ENCODE results near the gene SLC47A2. TPM values are rescaled to one million over a fixed set of nuclear protein-coding genes. Genes with fewer than 3 reads are reported as not detected.

The SLC47A2 gene
- polyA plus RNA-seq, 1 donor from 2014 or later = not detected

- Histone ChIP-seq H3K27me3 (ENCODE audit: insufficient read depth, low read depth, low read length) (no peaks in the 10 kb centered on the region), H3K9ac (ENCODE audit: low read length) (no peak overlapping the region), H2AFZ (ENCODE audit: low read depth, low read length) (no peak overlapping the region), H3F3A (ENCODE audit: insufficient read depth, low read length, poor library complexity, severe bottlenecking) (no peaks in the 10 kb centered on the region), H3K27ac (ENCODE audit: low read length) (no peak overlapping the region), H3K36me3 (ENCODE audit: insufficient read depth, low read length) (no peaks in the 10 kb centered on the region), H3K9me3 (ENCODE audit: low read length) (no peaks in the 10 kb centered on the region), H3K79me2 (replicated peaks; ENCODE audit: insufficient read depth, low read length) (no peaks in the 10 kb centered on the region), H3K9me2 (ENCODE audit: insufficient read depth, low read length) (no peaks in the 10 kb centered on the region), H4K20me1 (ENCODE audit: insufficient read depth) (no peaks in the 10 kb centered on the region), H3K4me3 (ENCODE audit: low read length) (no peak overlapping the region), H3K4me2 (ENCODE audit: low read length) (no peak overlapping the region)
- TF ChIP-seq, protein P1, sequence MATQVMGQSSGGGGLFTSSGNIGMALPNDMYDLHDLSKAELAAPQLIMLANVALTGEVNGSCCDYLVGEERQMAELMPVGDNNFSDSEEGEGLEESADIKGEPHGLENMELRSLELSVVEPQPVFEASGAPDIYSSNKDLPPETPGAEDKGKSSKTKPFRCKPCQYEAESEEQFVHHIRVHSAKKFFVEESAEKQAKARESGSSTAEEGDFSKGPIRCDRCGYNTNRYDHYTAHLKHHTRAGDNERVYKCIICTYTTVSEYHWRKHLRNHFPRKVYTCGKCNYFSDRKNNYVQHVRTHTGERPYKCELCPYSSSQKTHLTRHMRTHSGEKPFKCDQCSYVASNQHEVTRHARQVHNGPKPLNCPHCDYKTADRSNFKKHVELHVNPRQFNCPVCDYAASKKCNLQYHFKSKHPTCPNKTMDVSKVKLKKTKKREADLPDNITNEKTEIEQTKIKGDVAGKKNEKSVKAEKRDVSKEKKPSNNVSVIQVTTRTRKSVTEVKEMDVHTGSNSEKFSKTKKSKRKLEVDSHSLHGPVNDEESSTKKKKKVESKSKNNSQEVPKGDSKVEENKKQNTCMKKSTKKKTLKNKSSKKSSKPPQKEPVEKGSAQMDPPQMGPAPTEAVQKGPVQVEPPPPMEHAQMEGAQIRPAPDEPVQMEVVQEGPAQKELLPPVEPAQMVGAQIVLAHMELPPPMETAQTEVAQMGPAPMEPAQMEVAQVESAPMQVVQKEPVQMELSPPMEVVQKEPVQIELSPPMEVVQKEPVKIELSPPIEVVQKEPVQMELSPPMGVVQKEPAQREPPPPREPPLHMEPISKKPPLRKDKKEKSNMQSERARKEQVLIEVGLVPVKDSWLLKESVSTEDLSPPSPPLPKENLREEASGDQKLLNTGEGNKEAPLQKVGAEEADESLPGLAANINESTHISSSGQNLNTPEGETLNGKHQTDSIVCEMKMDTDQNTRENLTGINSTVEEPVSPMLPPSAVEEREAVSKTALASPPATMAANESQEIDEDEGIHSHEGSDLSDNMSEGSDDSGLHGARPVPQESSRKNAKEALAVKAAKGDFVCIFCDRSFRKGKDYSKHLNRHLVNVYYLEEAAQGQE (IDR thresholded peaks at IDR 0.05; ENCODE audit: borderline replicate concordance) = no peak
- TF ChIP-seq EP300 (conservative IDR thresholded peaks at IDR 0.05; ENCODE audit: poor library complexity, severe bottlenecking) (no peak), MXI1 (conservative IDR thresholded peaks at IDR 0.05; ENCODE audit: poor library complexity, severe bottlenecking) (no peak), POLR2AphosphoS5 (IDR thresholded peaks at IDR 0.05) (no peak), SMC3 (conservative IDR thresholded peaks at IDR 0.05; ENCODE audit: poor library complexity) (no peak), RAD21 (conservative IDR thresholded peaks at IDR 0.05) (no peak), TAF1 (IDR thresholded peaks at IDR 0.05; ENCODE audit: low read depth) (no peak), EZH2 (IDR thresholded peaks at IDR 0.05; ENCODE audit: borderline replicate concordance, insufficient read depth, low read length, poor library complexity, severe bottlenecking) (no peak)
- TF ChIP-seq, protein P2, sequence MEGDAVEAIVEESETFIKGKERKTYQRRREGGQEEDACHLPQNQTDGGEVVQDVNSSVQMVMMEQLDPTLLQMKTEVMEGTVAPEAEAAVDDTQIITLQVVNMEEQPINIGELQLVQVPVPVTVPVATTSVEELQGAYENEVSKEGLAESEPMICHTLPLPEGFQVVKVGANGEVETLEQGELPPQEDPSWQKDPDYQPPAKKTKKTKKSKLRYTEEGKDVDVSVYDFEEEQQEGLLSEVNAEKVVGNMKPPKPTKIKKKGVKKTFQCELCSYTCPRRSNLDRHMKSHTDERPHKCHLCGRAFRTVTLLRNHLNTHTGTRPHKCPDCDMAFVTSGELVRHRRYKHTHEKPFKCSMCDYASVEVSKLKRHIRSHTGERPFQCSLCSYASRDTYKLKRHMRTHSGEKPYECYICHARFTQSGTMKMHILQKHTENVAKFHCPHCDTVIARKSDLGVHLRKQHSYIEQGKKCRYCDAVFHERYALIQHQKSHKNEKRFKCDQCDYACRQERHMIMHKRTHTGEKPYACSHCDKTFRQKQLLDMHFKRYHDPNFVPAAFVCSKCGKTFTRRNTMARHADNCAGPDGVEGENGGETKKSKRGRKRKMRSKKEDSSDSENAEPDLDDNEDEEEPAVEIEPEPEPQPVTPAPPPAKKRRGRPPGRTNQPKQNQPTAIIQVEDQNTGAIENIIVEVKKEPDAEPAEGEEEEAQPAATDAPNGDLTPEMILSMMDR (IDR thresholded peaks at IDR 0.05; ENCODE audit: poor library complexity, severe bottlenecking) = no peak
Measured at GRCh38 chr17:19707728-19708221, 8.6 kb downstream of the SLC47A2 start.

DNA sequence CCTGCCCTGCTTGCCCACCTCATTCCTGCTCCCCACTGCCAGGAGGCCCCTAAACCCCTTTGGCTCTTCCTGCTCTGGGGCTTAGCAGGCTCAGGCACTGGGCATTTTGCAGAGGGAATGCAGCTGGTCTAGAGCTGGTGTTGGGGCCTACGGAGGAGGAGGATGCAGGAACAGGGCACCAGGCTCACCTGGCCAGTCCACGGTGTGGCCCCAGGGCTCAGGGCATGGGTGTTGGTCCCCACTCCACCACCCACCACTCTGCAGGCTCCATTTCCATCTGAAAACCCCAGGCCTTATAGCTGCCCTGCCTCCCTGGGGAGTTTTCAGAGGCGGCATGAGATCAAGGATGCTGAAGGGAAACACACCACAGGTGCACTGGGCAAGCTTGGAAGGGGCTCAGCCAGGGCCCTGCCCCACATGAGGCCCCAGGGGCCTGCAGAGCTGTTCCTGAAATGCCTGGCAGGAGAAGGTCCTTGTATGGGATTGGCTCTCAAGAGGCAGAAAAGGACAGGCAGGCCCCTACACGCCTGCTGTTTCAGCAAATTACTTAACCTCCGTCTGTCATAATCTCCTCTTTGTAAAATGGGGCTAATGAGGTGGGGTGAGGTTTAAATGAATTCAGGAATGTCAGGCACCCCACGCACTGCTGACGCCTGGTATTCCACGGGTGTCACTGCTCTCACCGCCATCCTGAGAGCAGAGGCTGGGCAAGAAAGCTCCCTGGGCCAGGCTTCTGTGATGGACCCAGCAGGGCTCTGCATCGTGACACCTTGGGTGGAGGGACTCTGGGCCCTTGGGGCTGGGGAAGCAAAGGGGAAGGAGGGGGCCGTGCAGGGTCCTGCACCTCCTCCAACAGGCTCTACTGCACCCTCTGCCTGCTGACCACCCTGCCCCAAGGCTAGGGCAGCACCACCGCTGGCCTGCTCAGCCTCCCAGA is 9.3 kb downstream of the SLC47A2 start:
- no peaks in the 10 kb centered on the region for H4K20me1 ChIP-seq (ENCODE audit: insufficient read depth)
- H3F3A ChIP-seq (ENCODE audit: insufficient read depth, low read length, poor library complexity, severe bottlenecking) = no peaks in the 10 kb centered on the region
- TF ChIP-seq EZH2 (IDR thresholded peaks at IDR 0.05; ENCODE audit: borderline replicate concordance, insufficient read depth, low read length, poor library complexity, severe bottlenecking) (no peak), MXI1 (conservative IDR thresholded peaks at IDR 0.05; ENCODE audit: poor library complexity, severe bottlenecking) (no peak), RAD21 (conservative IDR thresholded peaks at IDR 0.05) (no peak), EP300 (conservative IDR thresholded peaks at IDR 0.05; ENCODE audit: poor library complexity, severe bottlenecking) (no peak), TAF1 (IDR thresholded peaks at IDR 0.05; ENCODE audit: low read depth) (no peak), SMC3 (conservative IDR thresholded peaks at IDR 0.05; ENCODE audit: poor library complexity) (no peak), POLR2AphosphoS5 (IDR thresholded peaks at IDR 0.05) (no peak)
- TF ChIP-seq, protein P2 (IDR thresholded peaks at IDR 0.05; ENCODE audit: poor library complexity, severe bottlenecking) = no peak
- TF ChIP-seq, protein P1 (IDR thresholded peaks at IDR 0.05; ENCODE audit: borderline replicate concordance) = no peak
- H3K27ac ChIP-seq (ENCODE audit: low read length) = no peak overlapping the region
- no peak overlapping the region for H3K4me2 ChIP-seq (ENCODE audit: low read length)
- H2AFZ ChIP-seq (ENCODE audit: low read depth, low read length) = no peak overlapping the region
- H3K4me3 ChIP-seq (ENCODE audit: low read length) = no peak overlapping the region
- H3K36me3 ChIP-seq (ENCODE audit: insufficient read depth, low read length) = no peaks in the 10 kb centered on the region
- no peak overlapping the region for H3K9ac ChIP-seq (ENCODE audit: low read length)
- no peaks in the 10 kb centered on the region for H3K9me2 ChIP-seq (ENCODE audit: insufficient read depth, low read length)
- H3K9me3 ChIP-seq (ENCODE audit: low read length) = no peaks in the 10 kb centered on the region
- H3K79me2 ChIP-seq (replicated peaks; ENCODE audit: insufficient read depth, low read length) = no peaks in the 10 kb centered on the region
- no peaks in the 10 kb centered on the region for H3K27me3 ChIP-seq (ENCODE audit: insufficient read depth, low read depth, low read length)
